Neural cell (in vitro differentiated cells): Measurements from ENCODE around the gene RAC3. TPM values are rescaled to one million over a fixed set of nuclear protein-coding genes. Genes with fewer than 3 reads are reported as not detected.

Experiments
- H2AFZ ChIP-seq: fragments of 200-600, 300-800 bp; sonication (generic), shearing (Covaris generic); 2 replicates; pipeline ENCODE4 v1.6.0; 2014; ENCODE audit warnings: low read depth, mild to moderate bottlenecking, antibody characterized with exemption, low read length, moderate library complexity
- H3F3A ChIP-seq: fragments of 200-600 bp; shearing (Covaris generic); 2 replicates; pipeline ENCODE4 v1.6.1; 2016; ENCODE audit warnings: mild to moderate bottlenecking, moderate library complexity, mixed read lengths, antibody characterized with exemption, low read length; ENCODE audit not compliant: insufficient read depth, poor library complexity, severe bottlenecking
- H3K27ac ChIP-seq: fragments of 200-600, 300-800 bp; sonication (generic), shearing (Covaris generic); 2 replicates; pipeline ENCODE4 v1.5.1; 2014; ENCODE audit warnings: mild to moderate bottlenecking, low read length, moderate library complexity
- H3K27me3 ChIP-seq: fragments of 300-800, 200-600 bp; sonication (generic), shearing (Covaris generic); 2 replicates; pipeline ENCODE4 v1.6.0; 2014; ENCODE audit warnings: mild to moderate bottlenecking, low read depth, low read length, moderate library complexity; ENCODE audit not compliant: insufficient read depth
- H3K36me3 ChIP-seq: fragments of 300-800, 200-600 bp; sonication (generic), shearing (Covaris generic); 2 replicates; pipeline ENCODE4 v1.5.1; 2014; ENCODE audit warnings: mild to moderate bottlenecking, antibody characterized with exemption, low read length, moderate library complexity; ENCODE audit not compliant: insufficient read depth
- H3K4me2 ChIP-seq: fragments of 300-800, 200-600 bp; sonication (generic), shearing (Covaris generic); 2 replicates; pipeline ENCODE4 v1.6.0; 2014; ENCODE audit warnings: mild to moderate bottlenecking, low read length
- H3K4me3 ChIP-seq: fragments of 300-800, 200-600 bp; sonication (generic), shearing (Covaris generic); 2 replicates; pipeline ENCODE4 v1.5.1; 2014; ENCODE audit warnings: mild to moderate bottlenecking, low read length, moderate library complexity
- H3K79me2 ChIP-seq: fragments of 200-600 bp; shearing (Covaris generic); replicated peaks from 2 replicates; pipeline ENCODE4 v1.6.0; 2014; ENCODE audit warnings: mild to moderate bottlenecking, low read length, moderate library complexity; ENCODE audit not compliant: insufficient read depth
- H3K9ac ChIP-seq: fragments of 300-800, 200-600 bp; sonication (generic), shearing (Covaris generic); 2 replicates; pipeline ENCODE4 v1.6.1; 2016; ENCODE audit warnings: mild to moderate bottlenecking, low read length, mixed read lengths
- H3K9me2 ChIP-seq: fragments of 200-600 bp; shearing (Covaris generic); 2 replicates; pipeline ENCODE4 v1.6.1; 2016; ENCODE audit warnings: mild to moderate bottlenecking, low read length, mixed read lengths; ENCODE audit not compliant: insufficient read depth
- H3K9me3 ChIP-seq: fragments of 200-600, 300-800 bp; sonication (generic), shearing (Covaris generic); 2 replicates; pipeline ENCODE4 v1.6.1; 2016; ENCODE audit warnings: mild to moderate bottlenecking, mixed run types, low read length, moderate library complexity, mixed read lengths
- H4K20me1 ChIP-seq: fragments of 200-600 bp; shearing (Covaris generic); 2 replicates; pipeline ENCODE4 v1.6.1; 2016; ENCODE audit warnings: mild to moderate bottlenecking, mixed run types; ENCODE audit not compliant: insufficient read depth
- EP300 ChIP-seq: fragments of 450-650 bp; conservative IDR thresholded peaks from 2 replicates; pipeline ENCODE4 v1.6.1; 2014; ENCODE audit warnings: antibody characterized with exemption, mild to moderate bottlenecking, moderate library complexity; ENCODE audit not compliant: poor library complexity, severe bottlenecking
- EZH2 ChIP-seq: fragments of 200-600, 300-800 bp; shearing (Covaris generic), sonication (generic); IDR thresholded peaks from 2 replicates; pipeline ENCODE4 v1.6.1; 2014; ENCODE audit warnings: antibody characterized with exemption, low read length, borderline replicate concordance, mild to moderate bottlenecking; ENCODE audit not compliant: insufficient read depth, poor library complexity, severe bottlenecking
- MXI1 ChIP-seq: fragments of 450-650 bp; conservative IDR thresholded peaks from 2 replicates; pipeline ENCODE4 v1.6.1; 2014; ENCODE audit warnings: antibody characterized with exemption, mild to moderate bottlenecking; ENCODE audit not compliant: poor library complexity, severe bottlenecking
- POLR2AphosphoS5 ChIP-seq: IDR thresholded peaks from 2 replicates; pipeline ENCODE4 v1.6.1; 2012
- RAD21 ChIP-seq: fragments of 450-650 bp; conservative IDR thresholded peaks from 2 replicates; pipeline ENCODE4 v1.6.1; 2014; ENCODE audit warnings: antibody characterized with exemption, mild to moderate bottlenecking, moderate library complexity
- SMC3 ChIP-seq: fragments of 450-650 bp; conservative IDR thresholded peaks from 2 replicates; pipeline ENCODE4 v1.6.1; 2014; ENCODE audit warnings: antibody characterized with exemption, mild to moderate bottlenecking, moderate library complexity; ENCODE audit not compliant: poor library complexity
- TAF1 ChIP-seq: IDR thresholded peaks from 2 replicates; pipeline ENCODE4 v1.6.1; 2012; ENCODE audit warnings: low read depth
- polyA plus RNA-seq: library from polyadenylated mRNA; depleted of rRNA; stranded (reverse); fragments of >200 nt; gene quantifications from 2 replicates; pipeline ENCODE4 v1.2.3, GENCODE V29; 2014
- TF ChIP-seq, protein P1 (sequence below): fragments of 450-650 bp; IDR thresholded peaks from 2 replicates; pipeline ENCODE4 v1.5.1; 2014; ENCODE audit warnings: antibody characterized with exemption, mild to moderate bottlenecking, moderate library complexity; ENCODE audit not compliant: poor library complexity, severe bottlenecking
- TF ChIP-seq, protein P2 (sequence below): IDR thresholded peaks from 2 replicates; pipeline ENCODE4 v1.6.1; 2012; ENCODE audit warnings: borderline replicate concordance

Gene RAC3
- polyA plus RNA-seq, 1 donor from 2014 or later, result 211 TPM

DNA sequence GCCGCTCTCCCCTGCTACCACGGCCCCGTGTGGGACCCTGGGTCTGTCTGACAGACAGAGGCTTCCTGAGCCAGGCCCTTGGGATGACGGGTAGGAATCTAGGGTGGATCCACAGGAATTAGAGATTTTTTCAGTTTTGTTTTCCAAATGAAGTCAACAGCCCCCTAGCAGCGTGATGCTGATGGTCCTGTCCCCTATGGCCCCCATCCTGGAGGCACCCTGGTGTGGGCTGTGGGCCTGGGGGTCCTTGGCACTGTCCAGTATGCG is 24.3 kb upstream of the RAC3 start:
- Histone ChIP-seq H3K4me3 (no peak overlapping the region), H4K20me1 (no peaks in the 10 kb centered on the region), H3K9ac (no peak overlapping the region), H3K27me3 (no peaks in the 10 kb centered on the region), H3K9me3 (no peaks in the 10 kb centered on the region), H3K4me2 (no peak overlapping the region), H3K79me2 (no peaks in the 10 kb centered on the region), H3K9me2 (no peaks in the 10 kb centered on the region), H3K27ac (no peak overlapping the region), H2AFZ (no peak overlapping the region), H3K36me3 (no peaks in the 10 kb centered on the region), H3F3A (no peaks in the 10 kb centered on the region)
- TF ChIP-seq TAF1 (no peak), MXI1 (no peak), SMC3 (no peak), RAD21 (no peak), EP300 (no peak), EZH2 (no peak), POLR2AphosphoS5 (no peak)
- TF ChIP-seq, protein P1, sequence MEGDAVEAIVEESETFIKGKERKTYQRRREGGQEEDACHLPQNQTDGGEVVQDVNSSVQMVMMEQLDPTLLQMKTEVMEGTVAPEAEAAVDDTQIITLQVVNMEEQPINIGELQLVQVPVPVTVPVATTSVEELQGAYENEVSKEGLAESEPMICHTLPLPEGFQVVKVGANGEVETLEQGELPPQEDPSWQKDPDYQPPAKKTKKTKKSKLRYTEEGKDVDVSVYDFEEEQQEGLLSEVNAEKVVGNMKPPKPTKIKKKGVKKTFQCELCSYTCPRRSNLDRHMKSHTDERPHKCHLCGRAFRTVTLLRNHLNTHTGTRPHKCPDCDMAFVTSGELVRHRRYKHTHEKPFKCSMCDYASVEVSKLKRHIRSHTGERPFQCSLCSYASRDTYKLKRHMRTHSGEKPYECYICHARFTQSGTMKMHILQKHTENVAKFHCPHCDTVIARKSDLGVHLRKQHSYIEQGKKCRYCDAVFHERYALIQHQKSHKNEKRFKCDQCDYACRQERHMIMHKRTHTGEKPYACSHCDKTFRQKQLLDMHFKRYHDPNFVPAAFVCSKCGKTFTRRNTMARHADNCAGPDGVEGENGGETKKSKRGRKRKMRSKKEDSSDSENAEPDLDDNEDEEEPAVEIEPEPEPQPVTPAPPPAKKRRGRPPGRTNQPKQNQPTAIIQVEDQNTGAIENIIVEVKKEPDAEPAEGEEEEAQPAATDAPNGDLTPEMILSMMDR, result no peak
- TF ChIP-seq, protein P2, sequence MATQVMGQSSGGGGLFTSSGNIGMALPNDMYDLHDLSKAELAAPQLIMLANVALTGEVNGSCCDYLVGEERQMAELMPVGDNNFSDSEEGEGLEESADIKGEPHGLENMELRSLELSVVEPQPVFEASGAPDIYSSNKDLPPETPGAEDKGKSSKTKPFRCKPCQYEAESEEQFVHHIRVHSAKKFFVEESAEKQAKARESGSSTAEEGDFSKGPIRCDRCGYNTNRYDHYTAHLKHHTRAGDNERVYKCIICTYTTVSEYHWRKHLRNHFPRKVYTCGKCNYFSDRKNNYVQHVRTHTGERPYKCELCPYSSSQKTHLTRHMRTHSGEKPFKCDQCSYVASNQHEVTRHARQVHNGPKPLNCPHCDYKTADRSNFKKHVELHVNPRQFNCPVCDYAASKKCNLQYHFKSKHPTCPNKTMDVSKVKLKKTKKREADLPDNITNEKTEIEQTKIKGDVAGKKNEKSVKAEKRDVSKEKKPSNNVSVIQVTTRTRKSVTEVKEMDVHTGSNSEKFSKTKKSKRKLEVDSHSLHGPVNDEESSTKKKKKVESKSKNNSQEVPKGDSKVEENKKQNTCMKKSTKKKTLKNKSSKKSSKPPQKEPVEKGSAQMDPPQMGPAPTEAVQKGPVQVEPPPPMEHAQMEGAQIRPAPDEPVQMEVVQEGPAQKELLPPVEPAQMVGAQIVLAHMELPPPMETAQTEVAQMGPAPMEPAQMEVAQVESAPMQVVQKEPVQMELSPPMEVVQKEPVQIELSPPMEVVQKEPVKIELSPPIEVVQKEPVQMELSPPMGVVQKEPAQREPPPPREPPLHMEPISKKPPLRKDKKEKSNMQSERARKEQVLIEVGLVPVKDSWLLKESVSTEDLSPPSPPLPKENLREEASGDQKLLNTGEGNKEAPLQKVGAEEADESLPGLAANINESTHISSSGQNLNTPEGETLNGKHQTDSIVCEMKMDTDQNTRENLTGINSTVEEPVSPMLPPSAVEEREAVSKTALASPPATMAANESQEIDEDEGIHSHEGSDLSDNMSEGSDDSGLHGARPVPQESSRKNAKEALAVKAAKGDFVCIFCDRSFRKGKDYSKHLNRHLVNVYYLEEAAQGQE, result no peak

DNA sequence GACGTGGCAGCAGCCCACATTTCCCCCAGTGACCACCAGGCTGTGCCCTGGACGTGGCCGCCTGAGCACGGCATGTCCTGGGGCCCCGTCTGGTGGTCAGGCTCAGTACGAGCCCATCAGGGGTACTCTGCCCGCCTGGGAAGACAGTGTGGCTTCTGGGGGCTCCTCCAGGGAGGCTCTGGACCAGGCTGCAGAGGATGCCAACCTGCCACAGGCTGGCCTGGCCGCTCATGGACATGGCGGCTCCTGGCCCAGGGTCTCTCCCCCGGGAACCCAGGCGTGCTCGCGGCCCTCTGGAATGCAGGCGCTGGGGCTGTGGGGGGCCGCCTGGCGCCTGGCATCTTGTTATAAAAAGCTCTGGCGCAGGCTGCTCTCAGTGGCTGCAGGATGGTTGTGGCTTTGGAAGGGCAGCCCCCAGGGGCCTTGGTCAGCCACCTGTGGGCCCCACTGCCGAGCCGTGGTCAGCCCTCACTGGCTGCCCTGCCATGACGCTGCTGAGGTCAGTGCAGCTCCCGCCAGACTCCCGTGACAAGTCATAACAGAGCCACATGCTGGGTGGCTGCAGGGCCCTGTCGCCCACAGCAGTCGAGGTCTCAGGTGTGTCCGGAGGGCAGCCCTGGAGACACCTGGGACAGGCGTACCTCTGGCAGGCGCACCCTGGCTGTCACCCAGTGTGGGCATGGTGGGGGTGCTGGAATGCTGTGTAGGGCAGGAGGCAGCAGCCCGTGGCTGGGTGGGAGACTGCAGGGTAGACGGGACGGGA is 23.8 kb upstream of the RAC3 start:
- Histone ChIP-seq H3K36me3 (no peaks in the 10 kb centered on the region), H3K9ac (no peak overlapping the region), H3K4me3 (no peak overlapping the region), H3F3A (no peaks in the 10 kb centered on the region), H3K9me2 (no peaks in the 10 kb centered on the region), H4K20me1 (no peaks in the 10 kb centered on the region), H2AFZ (no peak overlapping the region), H3K4me2 (no peak overlapping the region), H3K79me2 (no peaks in the 10 kb centered on the region), H3K27me3 (no peaks in the 10 kb centered on the region), H3K9me3 (no peaks in the 10 kb centered on the region), H3K27ac (no peak overlapping the region)
- TF ChIP-seq, protein P2, result no peak
- TF ChIP-seq MXI1 (no peak), EZH2 (no peak), SMC3 (no peak), EP300 (no peak), RAD21 (no peak), POLR2AphosphoS5 (no peak), TAF1 (no peak)
- TF ChIP-seq, protein P1, result no peak
